Measurements from ENCODE around the gene DEPP1.

The DEPP1 gene

DNA sequence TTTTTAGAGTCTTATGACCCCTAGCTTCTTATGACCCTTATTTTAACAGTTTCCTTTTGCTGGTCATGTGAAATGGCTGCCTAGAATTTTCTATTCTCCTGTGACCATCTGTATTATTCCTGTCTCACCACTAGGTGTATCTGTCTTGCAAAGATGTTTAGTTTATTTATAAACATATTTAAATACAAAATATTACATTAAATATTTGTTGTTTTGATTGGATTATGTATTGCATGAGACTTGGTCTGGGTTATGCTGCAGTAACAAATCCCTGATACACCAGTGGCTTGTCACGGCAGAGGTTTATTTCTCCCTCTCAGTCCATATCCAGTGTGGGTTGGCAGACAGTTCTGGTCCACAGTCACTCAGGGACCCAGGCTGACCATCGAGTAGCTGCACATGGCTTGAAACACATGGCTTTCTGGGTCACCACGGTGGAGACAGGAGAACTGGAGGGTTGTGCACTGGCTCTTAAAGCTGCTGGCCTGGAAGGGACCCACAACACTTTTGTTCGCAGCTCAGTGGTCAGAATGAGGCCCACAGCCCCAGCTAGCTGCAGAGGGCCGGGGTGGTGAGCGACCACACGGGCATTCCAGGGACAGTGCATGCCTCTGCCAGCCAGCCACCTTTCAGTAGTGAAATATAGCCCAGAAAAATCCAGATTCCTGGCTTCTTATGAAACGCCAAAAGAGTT lies 11.6 kb downstream of the DEPP1 start:
- no peak for DNase-seq (ENCODE audit: low spot score)

DNA sequence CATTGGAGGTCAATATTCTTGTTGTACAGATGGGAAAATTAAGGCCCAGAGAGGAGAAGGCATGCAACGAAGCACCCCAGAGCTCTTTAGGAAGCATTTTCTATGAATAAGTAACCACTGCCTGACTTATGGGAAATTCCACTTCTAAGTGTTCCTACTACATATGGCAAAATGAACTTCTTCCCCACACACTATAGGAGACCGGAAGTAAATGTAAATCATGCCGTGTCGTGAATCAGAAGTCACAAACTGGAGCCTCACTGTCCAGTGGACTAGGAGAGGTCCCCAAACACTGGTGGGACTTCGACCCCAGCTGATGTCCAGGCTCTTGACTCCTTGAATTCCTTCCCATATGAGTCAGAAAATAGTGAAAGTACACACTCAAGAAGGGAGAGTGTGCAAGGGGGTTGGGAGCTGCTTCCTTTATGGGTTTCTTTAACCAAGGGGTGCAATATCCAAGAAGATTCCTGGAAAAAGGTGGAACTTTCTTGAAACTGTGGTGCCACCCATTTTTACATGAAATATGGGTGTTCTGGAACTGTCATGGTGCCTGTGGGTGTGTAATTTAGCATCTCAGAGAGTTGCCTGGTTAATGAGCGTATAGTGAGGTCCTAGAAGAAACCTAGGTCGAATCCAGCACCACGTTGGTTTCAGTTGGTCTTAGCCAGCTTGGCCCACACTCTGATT lies 12.3 kb downstream of the DEPP1 start:
- no peak for DNase-seq (ENCODE audit: low spot score)

DNA sequence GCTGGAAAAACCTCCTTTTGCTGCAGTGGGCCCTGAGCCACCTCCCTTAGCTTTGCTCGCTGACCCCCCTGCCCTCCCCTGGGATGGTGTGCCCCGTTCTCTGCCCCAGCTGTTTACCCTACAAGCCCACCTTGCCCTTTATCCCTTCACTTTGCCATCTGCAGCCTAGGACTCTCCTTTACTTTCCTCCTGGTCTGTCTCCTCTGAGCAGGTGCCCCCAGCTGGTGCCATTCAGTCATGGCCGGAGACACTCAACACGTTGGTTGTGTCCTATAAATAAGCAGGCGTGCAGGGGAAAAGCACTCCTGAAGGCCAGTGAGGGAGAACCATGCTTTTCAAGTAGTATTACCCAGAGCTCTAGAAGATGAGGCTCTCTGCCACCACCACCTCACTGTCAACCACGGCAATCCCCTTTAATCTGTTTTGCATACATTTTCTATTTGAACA lies 12.9 kb downstream of the DEPP1 start:
- no peak for DNase-seq (ENCODE audit: low spot score)

DNA sequence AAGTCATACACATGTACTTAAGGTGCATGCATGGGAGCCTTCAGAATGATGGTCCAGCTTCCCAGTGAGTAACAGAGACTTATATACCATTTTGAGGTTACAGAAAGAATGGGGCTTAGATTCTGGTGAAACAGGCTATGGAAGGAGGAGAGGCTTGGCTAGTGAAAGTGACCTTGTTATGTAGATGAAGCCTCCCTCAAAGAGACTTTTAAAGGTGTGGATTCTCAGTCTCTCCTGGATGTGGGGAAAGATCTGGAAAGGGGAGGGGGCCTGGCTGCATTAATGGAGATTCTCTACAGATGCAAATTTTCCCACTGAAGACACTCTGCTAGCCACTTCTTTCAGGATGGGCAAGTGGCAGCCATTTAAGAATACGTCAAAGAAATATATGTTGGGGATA lies 13.5 kb downstream of the DEPP1 start:
- no peak for DNase-seq (ENCODE audit: low spot score)

DNA sequence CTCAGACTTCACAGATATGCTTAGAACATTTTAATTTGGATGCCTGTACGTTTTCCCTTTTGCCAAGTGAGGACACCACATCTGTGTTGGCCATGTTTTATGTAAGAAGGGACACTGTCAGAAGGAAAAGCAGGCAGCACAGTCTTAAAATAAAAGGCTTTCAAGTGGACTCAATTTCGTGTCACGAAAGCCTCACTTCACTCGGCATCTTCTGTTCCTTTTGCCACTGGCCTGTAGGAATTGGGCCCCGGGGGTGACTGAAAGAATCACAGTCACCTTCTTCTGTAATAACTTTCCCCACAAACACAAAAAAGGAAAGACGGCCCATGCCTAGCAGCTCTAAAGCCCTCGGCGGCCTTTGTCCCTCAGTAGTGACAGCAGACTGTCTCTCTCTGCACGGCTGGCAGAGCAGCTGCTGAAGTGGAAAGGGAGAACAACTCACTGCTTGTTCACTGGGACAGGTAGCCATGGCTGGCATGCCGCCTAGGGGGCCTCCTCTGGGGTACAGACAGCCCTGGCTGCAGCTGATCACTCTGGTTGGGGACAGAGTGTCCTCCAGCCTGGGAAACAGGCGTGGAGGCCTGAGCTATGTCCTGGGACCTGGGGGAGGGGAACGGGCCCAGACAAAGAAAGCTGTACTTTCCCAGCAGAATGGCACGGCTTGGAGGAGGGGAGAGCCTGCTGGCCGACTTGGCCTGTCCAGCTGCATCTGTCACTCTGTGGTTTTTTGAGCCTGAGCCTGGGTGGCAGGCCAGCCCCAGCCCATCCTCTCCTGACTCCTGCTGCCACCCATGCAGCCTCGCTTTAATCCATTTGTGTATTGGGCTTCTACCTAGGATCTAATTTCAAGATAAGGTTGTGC lies 14.6 kb downstream of the DEPP1 start:
- no peak for DNase-seq (ENCODE audit: low spot score)

DNA sequence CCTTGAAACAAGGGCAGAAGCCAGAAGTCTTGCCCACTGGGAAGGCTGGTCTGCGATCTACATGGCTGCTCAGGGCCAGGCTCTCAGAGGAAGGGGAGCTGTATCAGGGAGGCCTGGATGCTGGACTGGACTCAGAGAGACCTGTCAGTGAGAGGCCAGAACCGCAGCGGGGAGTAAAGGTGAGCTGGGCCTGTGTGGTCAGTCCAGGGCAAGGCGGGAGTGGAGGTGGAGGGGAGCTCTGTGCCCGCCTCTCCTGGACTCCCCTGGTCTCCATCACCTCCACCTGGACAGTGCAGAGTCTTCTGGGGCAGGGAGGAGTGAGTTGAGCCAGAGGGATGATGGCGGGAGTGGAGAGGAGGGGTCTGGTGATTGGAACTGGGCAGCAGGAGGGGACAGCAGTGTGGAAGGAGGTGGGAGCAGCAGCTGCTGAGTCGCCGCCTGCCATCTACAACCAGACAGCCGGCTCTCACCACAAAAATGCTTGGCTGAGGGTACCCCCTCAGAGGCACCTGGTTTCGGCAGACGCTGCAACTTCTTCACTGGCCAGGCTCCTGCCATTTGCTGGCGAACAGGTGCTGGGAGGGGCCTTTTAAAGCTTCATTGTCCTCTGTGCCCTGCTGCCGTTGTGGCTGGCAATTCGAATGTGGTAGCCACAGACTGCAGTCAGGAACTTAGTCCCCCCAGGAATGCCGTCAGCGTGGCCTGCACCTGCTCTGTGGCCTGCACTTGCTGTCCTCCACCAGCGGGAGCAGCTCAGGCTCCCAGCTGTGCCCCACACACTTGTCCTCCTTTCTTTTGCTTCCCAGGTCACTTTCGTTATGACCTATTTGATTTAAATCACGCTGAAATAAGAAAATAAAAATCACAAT lies 15.5 kb downstream of the DEPP1 start:
- DNase-seq (ENCODE audit: low spot score) = no peak

DNA sequence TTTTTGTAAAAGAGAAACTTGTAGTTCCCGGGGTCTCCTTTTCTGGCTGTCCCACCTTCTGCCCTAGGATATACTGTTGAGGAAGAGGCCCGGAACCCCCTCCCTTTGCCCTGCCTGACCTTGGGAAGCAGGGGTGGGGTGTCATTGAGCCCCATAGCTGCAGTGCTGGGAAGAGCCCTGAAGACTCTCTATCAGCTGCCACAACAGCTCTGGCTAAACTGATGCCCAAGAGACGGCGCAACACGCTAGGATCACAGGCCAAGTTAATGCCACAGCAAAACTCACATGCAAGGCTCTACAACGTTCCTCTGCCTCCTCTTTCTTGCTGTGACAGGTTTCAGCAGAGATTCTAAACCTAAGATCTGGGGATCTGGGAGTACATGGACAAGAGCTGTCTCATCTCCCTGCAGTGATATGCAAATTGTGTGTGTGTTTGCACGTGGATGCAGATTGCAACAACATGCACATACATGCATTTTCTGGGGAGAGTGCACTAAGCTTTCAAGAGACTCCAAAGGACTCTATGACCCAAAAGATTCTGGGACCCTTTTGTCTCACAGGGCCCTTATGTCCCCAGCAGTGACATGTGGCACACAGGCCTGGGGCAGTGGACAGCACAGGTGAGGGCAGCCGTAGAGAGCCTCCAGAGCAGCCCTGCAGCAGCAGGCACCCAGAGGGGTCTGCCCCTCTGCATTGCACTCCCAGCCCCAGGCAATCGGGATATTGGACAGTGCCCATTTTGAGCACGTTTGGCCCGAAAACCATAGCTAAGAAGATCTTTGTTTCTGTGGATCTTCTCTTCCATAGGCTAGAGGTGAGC lies 16.5 kb downstream of the DEPP1 start:
- no peak for DNase-seq (ENCODE audit: low spot score)

DNA sequence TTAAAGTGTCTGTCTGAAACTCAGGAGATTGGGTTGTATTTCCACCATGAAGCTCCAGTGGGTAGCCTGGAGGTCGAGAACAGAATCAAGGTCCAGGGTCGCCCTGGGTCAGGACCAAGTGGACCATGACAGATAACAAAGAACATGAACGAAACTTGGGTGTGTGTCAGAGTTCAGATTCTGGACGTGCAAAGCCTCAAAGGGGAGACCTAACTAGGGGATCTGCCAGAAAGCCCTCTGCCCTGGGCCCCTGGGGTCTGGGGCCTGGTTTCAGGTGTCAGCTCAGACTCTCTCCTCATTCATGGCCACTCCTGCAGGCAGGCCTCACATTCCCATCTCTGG lies 17.4 kb downstream of the DEPP1 start:
- no peak for DNase-seq (ENCODE audit: low spot score)

DNA sequence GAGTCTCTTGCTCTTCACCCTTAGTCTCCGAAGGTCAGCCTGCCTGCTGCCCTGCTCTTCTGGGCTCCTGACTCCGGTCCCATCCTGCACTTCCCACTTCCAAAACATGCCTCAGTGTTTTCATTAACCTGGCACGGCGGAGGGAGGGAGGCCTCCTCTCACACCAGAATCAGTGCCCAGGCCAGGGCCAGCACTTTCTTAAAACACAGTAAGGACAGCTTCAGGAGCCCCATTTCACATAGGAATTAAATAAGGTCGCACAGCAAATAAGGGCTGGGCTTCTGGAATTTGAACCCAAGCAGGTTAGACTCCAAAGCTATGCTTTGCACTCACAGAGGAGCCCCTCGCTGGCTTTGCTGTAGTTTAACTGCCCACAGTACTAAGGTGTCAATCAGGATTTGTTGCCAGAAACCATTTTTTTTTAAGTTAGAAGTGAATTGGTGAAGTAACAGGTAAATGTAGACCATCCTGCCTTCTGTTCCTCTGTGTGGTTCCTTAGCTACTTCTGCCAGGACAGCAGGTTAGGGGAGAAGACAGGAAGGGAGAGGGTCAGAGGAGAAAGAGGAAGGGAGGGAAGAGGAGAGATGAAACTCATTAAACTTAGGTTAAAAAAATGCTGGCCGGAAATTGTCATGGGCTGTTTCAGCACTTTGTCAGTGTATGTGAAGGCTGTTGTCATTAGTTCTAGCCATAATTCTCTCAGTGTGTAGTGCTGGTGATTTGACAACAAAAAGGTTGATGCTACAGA lies 18.0 kb downstream of the DEPP1 start:
- DNase-seq (ENCODE audit: low spot score) = no peak

DNA sequence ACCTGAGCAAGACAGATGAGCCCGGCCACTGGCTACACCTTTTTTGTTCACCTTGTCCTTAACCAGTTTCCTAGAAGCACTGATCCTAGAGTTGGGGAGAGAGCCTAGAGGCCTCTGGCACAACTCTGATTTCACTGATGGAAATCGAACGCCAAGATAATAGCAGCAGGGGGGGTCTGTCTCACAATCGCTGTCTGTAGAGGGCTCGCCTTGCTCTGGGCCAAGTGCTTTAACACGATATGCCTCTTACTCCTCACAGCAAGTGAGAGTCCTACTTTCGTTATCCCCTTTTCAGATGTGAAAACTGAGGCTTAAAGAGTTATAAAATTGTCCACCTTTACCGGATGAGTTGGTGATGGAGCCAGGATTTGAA lies 18.5 kb downstream of the DEPP1 start:
- DNase-seq (ENCODE audit: low spot score) = no peak

DNA sequence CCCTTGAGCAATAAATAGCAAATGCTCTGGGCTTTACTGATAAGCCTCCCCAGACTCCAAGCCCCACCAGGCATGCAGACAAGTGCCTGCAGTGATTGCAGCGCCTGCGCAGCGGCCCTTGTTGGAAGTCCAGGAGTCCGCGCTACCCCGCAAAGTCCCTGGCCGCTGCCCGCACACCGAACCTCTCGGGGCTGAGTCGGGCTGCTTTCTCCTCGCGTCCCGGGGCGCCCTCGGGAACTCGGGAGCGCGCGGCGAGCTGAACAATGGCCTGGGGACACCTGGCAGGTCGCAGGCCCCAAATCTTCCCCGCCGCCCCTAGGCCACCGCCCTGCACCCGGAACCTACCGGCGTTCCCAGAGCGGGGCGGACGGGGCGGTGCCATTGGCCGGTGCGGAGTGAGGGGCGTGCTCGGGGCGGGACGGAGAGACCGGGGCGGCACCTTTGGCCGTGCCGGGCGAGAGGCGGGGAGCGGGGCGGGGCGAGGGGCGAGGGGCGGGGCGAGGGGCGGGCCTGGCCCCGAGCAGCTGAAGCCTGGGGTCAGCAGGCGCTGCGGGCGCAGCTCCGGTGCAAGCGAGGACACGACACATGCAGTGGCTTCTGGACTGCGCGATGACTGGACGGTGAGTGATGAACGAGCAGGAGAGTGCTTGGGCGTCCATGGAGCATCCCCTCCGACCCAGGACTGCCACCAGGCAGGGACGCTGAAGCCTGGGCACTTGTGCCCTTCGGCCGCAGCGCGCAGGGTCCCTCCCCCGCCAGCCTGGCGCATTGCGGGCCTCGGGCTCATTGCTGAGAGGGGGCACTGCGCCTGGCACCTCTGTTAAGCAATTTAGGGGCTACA lies 19.1 kb downstream of the DEPP1 start, which contains the start of gene RASSF4:
Gene RASSF4, plus strand, starts transcription at position 556 of the 841 bp plus-strand sequence. CDS start 10,401 bp downstream, outside the sequence.
- peak; percentile 77 for DNase-seq (ENCODE audit: low spot score)

DNA sequence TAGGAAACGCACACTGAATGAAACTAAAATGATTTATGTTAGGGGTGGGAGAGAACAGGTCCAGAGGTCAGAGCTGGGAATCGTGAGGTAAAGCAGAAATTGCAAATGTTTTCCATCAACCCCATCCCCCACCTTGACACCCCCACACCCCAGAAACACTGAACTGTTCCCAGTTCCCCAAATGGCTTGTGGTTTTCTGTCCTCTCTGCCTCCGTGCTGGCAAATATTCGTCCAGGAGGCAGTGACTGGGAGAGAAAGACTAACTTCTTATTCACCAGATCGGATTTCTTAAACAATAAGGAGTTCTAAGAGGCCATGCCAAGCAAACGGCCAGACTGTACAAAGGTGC lies 19.7 kb downstream of the DEPP1 start:
- no peak for DNase-seq (ENCODE audit: low spot score)

DNA sequence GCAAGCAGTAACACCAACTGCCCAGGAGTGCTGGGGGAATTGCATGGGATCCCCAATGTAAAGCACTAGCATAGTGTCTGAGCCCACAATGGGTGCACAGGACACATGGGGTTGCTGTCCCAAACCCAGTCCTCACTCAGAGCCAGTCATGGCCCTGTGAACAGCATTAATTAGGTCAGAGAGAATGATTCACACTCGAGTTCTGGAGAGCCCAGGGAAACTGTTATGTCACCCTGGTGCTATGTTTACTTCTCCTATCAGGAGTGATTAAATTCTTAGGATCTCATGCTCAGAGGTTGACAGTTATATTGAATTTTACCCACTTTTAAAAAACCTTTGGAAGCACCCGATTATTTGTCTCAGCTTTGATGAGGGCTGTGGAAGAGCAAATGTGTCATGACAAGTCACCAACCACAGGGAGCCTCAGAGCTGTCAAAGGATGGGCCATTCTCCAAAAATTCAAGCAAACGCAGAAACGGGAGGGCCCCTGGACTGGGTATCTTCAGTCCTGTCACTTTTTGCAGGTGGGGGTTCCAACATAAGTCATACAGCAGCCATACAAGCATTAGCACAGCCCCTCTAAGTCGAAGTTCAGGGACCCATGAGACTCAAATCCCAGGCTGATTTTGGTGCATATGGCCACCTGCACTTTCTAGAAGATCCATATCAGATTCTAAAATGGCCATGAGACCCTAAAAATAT lies 20.3 kb downstream of the DEPP1 start:
- no peak for DNase-seq (ENCODE audit: low spot score)

DNA sequence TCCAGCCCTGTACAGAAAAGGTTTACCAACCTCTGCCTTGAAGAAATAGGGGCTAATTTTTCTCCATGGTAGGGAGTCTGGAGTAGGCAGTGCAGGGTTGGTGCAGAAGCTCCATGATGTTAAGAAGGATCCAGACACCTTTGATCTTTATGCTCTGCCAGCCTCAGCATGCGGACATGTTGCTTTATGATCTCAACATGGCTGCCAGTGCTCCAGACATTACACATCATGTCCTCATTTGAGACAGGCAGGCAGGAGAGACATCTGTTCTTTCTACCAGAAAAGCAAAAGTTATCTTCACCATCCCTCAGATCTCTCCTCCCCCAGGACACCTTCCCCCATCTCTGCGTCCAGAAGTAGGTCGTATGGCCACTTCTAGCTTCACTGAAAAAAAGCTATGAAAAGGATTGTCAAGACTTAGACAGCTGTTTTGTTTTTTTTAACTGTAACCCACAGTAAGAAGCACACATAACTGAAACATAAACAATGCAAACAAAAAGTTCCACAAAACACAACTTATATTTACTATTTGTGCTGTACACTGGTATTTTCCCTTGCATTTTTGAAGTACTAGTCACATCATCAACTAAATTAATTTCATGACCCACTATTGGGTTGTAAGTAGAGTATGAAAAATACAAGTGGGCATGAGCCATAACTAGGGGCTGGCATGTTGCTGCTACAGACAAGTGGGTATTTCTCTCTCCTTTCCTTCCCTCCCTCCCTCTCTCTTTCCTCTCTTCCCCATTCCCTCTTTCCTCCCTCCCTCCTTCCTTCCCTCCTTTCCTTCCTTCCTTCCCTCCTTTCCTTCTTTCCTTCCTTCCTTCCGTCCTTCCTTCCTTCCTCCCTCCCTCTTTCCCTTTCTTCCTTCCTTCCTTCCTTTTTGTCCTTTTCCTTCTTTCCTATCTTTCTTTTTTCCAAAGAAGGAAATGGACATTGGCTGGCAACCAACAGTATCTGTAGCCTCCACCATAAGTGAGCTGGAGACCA lies 21.6 kb downstream of the DEPP1 start:
- DNase-seq (ENCODE audit: low spot score) = no peak

DNA sequence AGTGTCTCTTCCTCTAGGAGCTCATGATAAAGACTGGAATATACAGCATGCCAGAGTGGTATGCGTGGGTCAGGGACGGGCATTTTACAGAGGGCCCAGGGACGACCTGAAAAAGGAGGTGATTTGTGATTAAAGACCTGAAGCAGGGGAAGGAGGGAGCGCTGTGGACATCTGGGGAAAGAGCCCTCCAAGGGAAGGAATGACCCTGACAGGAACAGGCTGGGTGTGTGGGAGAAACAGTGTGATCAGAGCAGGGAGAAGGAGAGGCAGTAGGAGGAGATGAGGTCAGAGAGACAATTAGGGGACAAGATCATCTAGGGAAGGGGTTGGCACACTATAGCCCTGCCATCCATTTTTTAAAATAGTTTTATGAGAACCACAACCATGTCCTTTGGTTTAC lies 22.4 kb downstream of the DEPP1 start:
- no peak for DNase-seq (ENCODE audit: low spot score)

DNA sequence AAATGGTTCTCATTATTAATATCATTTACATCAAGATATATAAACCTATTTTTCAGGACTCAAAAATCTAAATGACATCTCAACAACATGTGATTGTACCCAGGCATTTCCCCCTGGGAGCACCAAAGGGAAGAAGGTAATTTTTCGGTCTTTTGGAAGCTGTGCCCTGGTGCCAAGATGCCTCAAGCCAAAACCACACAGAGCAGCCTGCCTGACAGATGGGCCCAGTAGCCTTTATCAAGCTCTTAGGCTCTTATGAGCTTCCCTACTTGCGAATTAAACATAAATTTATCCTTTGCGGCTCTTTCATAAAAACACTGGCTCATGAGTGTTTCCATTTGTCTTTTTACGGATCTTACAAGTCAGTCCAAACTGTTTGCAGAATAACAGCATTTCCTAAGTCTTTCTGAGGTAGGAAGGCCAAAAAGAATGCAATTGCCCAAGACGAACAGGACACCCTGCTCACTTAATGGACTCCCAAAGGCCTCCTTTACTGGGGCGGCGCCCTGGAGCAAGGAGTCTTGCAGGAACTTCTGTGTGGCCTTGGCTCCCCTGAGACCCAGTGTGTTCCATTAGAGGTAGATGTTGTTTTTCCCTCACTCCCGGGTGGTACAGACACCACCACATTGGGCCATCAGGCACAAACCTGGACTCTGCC lies 23.1 kb downstream of the DEPP1 start:
- no peak for DNase-seq (ENCODE audit: low spot score)

DNA sequence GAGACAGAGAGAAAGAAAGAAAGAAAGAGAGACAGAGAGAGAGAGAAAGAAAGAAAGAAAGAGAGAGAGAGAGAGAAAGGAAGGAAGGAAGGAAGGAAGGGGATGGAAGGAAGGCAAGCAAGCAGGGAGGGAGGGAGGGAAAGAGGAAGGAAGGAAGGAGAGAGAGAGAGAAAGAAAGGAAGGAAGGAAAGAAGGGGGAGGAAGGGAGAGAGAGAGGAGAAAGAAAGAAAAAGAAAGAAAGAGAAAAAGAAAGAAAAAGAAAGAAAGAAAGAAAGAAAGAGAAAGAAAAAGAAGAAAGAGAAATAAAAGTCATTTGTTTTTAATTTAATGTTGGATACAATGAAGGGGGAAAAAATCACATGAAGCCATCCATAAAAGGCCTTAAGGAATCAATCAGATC lies 23.6 kb downstream of the DEPP1 start:
- no peak for DNase-seq (ENCODE audit: low spot score)

Measured in HuH-7.5 (cell line).